Measurements from ENCODE around the gene PRKN. TPM values are rescaled to one million over a fixed set of nuclear protein-coding genes. Genes with fewer than 3 reads are reported as not detected.

PRKN gene
- total RNA-seq, 1 donor from 2014 or later = 2.8 TPM

GRCh38 chr6:162463576-162463975 is 264.0 kb downstream of the PRKN start:
- H3K9ac ChIP-seq = no peak overlapping the region
- TF ChIP-seq EZH2phosphoT487 (IDR thresholded peaks at IDR 0.05) (no peak), CTCF (IDR thresholded peaks at IDR 0.05) (no peak), EZH2 (IDR thresholded peaks at IDR 0.05) (no peak)
- H3K9me3 ChIP-seq (ENCODE audit: low read depth) = no peaks in the 10 kb centered on the region
- no peaks in the 10 kb centered on the region for H4K20me1 ChIP-seq (ENCODE audit: low read depth)
- no peak overlapping the region for H3K27ac ChIP-seq
- DNase-seq (ENCODE audit: low spot score) = no peak
- no peaks in the 10 kb centered on the region for H3K36me3 Mint-ChIP-seq
- no peaks in the 10 kb centered on the region for H3K36me3 ChIP-seq
- no peak overlapping the region for H3K4me3 Mint-ChIP-seq
- no peak overlapping the region for H3K27ac Mint-ChIP-seq
- no peak overlapping the region for H3K4me2 ChIP-seq
- H3K9me3 Mint-ChIP-seq = peaks cover 5% of the 10 kb centered on the region
- H3K27me3 ChIP-seq = no peaks in the 10 kb centered on the region
- H3K4me1 ChIP-seq = no peaks in the 10 kb centered on the region
- no peak overlapping the region for H2AFZ ChIP-seq (replicated peaks)
- H3K4me3 ChIP-seq = no peak overlapping the region
- no peaks in the 10 kb centered on the region for H3K79me2 ChIP-seq (ENCODE audit: low read depth)
- H3K27me3 Mint-ChIP-seq (ENCODE audit: insufficient read depth, low read depth) = no peaks in the 10 kb centered on the region
- no peaks in the 10 kb centered on the region for H3F3A ChIP-seq (ENCODE audit: low read depth)
- peaks cover 8% of the 10 kb centered on the region for H3K4me1 Mint-ChIP-seq

- no peaks in the 10 kb centered on the region for H3K4me1 ChIP-seq
- no peaks in the 10 kb centered on the region for H3K27me3 Mint-ChIP-seq (ENCODE audit: insufficient read depth, low read depth)
Observed at GRCh38 chr6:162459985-162460384, 267.6 kb downstream of the PRKN start.

GRCh38 chr6:162450358-162450757 is 277.2 kb downstream of the PRKN start:
- no peak overlapping the region for H3K27ac Mint-ChIP-seq
- H3K9me3 Mint-ChIP-seq = peaks cover 6% of the 10 kb centered on the region
- H3K27me3 Mint-ChIP-seq (ENCODE audit: insufficient read depth, low read depth) = peaks cover 8% of the 10 kb centered on the region
- no peak for TF ChIP-seq EZH2phosphoT487 (IDR thresholded peaks at IDR 0.05)
- no peak for TF ChIP-seq CTCF (IDR thresholded peaks at IDR 0.05)
- TF ChIP-seq EZH2 (IDR thresholded peaks at IDR 0.05) = no peak
- Histone ChIP-seq H3K27me3 (no peaks in the 10 kb centered on the region), H3K9ac (no peak overlapping the region), H3K4me1 (no peaks in the 10 kb centered on the region), H3K4me2 (no peak overlapping the region), H3K4me3 (no peak overlapping the region), H3K79me2 (ENCODE audit: low read depth) (no peaks in the 10 kb centered on the region), H3F3A (ENCODE audit: low read depth) (no peaks in the 10 kb centered on the region), H4K20me1 (ENCODE audit: low read depth) (no peaks in the 10 kb centered on the region), H3K36me3 (no peaks in the 10 kb centered on the region), H2AFZ (replicated peaks) (no peak overlapping the region), H3K9me3 (ENCODE audit: low read depth) (no peaks in the 10 kb centered on the region), H3K27ac (no peak overlapping the region)
- H3K4me3 Mint-ChIP-seq = no peak overlapping the region
- no peak for DNase-seq (ENCODE audit: low spot score)
- H3K36me3 Mint-ChIP-seq = no peaks in the 10 kb centered on the region
- H3K4me1 Mint-ChIP-seq = no peaks in the 10 kb centered on the region

More at GRCh38 chr6:162459985-162460384, 267.6 kb downstream of the PRKN start:
- Histone ChIP-seq H3K36me3 (no peaks in the 10 kb centered on the region), H3K9me3 (ENCODE audit: low read depth) (no peaks in the 10 kb centered on the region), H3K4me2 (no peak overlapping the region), H3K9ac (no peak overlapping the region), H2AFZ (replicated peaks) (no peak overlapping the region), H3K27ac (no peak overlapping the region), H3F3A (ENCODE audit: low read depth) (no peaks in the 10 kb centered on the region), H3K4me3 (no peak overlapping the region), H3K79me2 (ENCODE audit: low read depth) (no peaks in the 10 kb centered on the region), H3K27me3 (no peaks in the 10 kb centered on the region), H4K20me1 (ENCODE audit: low read depth) (no peaks in the 10 kb centered on the region)
- peaks cover 8% of the 10 kb centered on the region for H3K4me1 Mint-ChIP-seq
- H3K4me3 Mint-ChIP-seq = no peak overlapping the region
- TF ChIP-seq EZH2 (IDR thresholded peaks at IDR 0.05) (no peak), CTCF (IDR thresholded peaks at IDR 0.05) (no peak), EZH2phosphoT487 (IDR thresholded peaks at IDR 0.05) (no peak)
- no peak for DNase-seq (ENCODE audit: low spot score)
- H3K36me3 Mint-ChIP-seq = peaks cover 1% of the 10 kb centered on the region
- H3K9me3 Mint-ChIP-seq = peaks cover 6% of the 10 kb centered on the region
- H3K27ac Mint-ChIP-seq = no peak overlapping the region

All from neural progenitor cell (in vitro differentiated cells).